Measurements from ENCODE around the gene ADAMTS17.

Gene ADAMTS17

GRCh38 chr15:100230784-100231183 is 111.0 kb downstream of the ADAMTS17 start:
- DNase-seq (no peak), ATAC-seq (ENCODE audit: insufficient read depth, low read depth) (no peak)
- Histone ChIP-seq H3K9ac (ENCODE audit: low read depth, low read length) (no peak overlapping the region), H3K4me3 (ENCODE audit: low read depth in 1 of 2, low read length in 2 of 2) (no peak overlapping the region), H4K20me1 (ENCODE audit: insufficient read depth, low read length) (peaks cover 27% of the 10 kb centered on the region), H3K9me3 (ENCODE audit: insufficient read depth, low read length, severe bottlenecking) (no peaks in the 10 kb centered on the region), H3K27ac (ENCODE audit: low read length) (no peak overlapping the region), H3K36me3 (ENCODE audit: insufficient read depth, low read length) (peaks cover 95% of the 10 kb centered on the region), H3K79me2 (ENCODE audit: insufficient read depth, low read length) (peaks cover 38% of the 10 kb centered on the region), H3K4me2 (ENCODE audit: insufficient read depth, low read length) (no peak overlapping the region), H3K4me1 (ENCODE audit: insufficient read depth, low read length) (0 out of 2 replicates have a peak, but pooled peaks cover 3% of the 10 kb centered on the region), H3K27me3 (ENCODE audit: insufficient read depth, low read length, poor library complexity) (no peaks in the 10 kb centered on the region), H2AFZ (ENCODE audit: low read depth, low read length) (no peak overlapping the region)
- TF ChIP-seq EZH2 (IDR thresholded peaks at IDR 0.05; ENCODE audit: borderline replicate concordance, low read depth, low read length, severe bottlenecking) (no peak), CTCF (IDR thresholded peaks at IDR 0.05; ENCODE audit: borderline replicate concordance, extremely low read depth, low read length, poor library complexity, severe bottlenecking) (no peak)

GRCh38 chr15:100229181-100230163 is 112.3 kb downstream of the ADAMTS17 start:
- Histone ChIP-seq H3K36me3 (ENCODE audit: insufficient read depth, low read length) (peaks cover 95% of the 10 kb centered on the region), H3K4me2 (ENCODE audit: insufficient read depth, low read length) (no peak overlapping the region), H3K9me3 (ENCODE audit: insufficient read depth, low read length, severe bottlenecking) (no peaks in the 10 kb centered on the region), H3K27ac (ENCODE audit: low read length) (peak overlapping the region; percentile 44), H3K79me2 (ENCODE audit: insufficient read depth, low read length) (peaks cover 40% of the 10 kb centered on the region), H2AFZ (ENCODE audit: low read depth, low read length) (no peak overlapping the region), H3K9ac (ENCODE audit: low read depth, low read length) (no peak overlapping the region), H4K20me1 (ENCODE audit: insufficient read depth, low read length) (peaks cover 26% of the 10 kb centered on the region), H3K4me1 (ENCODE audit: insufficient read depth, low read length) (0 out of 2 replicates have a peak, but pooled peaks cover 3% of the 10 kb centered on the region), H3K27me3 (ENCODE audit: insufficient read depth, low read length, poor library complexity) (no peaks in the 10 kb centered on the region), H3K4me3 (ENCODE audit: low read depth in 1 of 2, low read length in 2 of 2) (no peak overlapping the region)
- peak; percentile 66 for ATAC-seq (ENCODE audit: insufficient read depth, low read depth)
- peak; percentile 45 for DNase-seq
- no peak for TF ChIP-seq EZH2 (IDR thresholded peaks at IDR 0.05; ENCODE audit: borderline replicate concordance, low read depth, low read length, severe bottlenecking)
- no peak for TF ChIP-seq CTCF (IDR thresholded peaks at IDR 0.05; ENCODE audit: borderline replicate concordance, extremely low read depth, low read length, poor library complexity, severe bottlenecking)

GRCh38 chr15:100227781-100228180 is 114.0 kb downstream of the ADAMTS17 start:
- Histone ChIP-seq H3K27me3 (ENCODE audit: insufficient read depth, low read length, poor library complexity) (no peaks in the 10 kb centered on the region), H3K4me1 (ENCODE audit: insufficient read depth, low read length) (0 out of 2 replicates have a peak, but pooled peaks cover 3% of the 10 kb centered on the region), H3K9me3 (ENCODE audit: insufficient read depth, low read length, severe bottlenecking) (no peaks in the 10 kb centered on the region), H3K9ac (ENCODE audit: low read depth, low read length) (no peak overlapping the region), H3K4me3 (ENCODE audit: low read depth in 1 of 2, low read length in 2 of 2) (no peak overlapping the region), H4K20me1 (ENCODE audit: insufficient read depth, low read length) (peaks cover 26% of the 10 kb centered on the region), H3K79me2 (ENCODE audit: insufficient read depth, low read length) (peaks cover 40% of the 10 kb centered on the region), H3K4me2 (ENCODE audit: insufficient read depth, low read length) (no peak overlapping the region), H3K36me3 (ENCODE audit: insufficient read depth, low read length) (peaks cover 92% of the 10 kb centered on the region), H2AFZ (ENCODE audit: low read depth, low read length) (no peak overlapping the region), H3K27ac (ENCODE audit: low read length) (no peak overlapping the region)
- no peak for TF ChIP-seq EZH2 (IDR thresholded peaks at IDR 0.05; ENCODE audit: borderline replicate concordance, low read depth, low read length, severe bottlenecking)
- TF ChIP-seq CTCF (IDR thresholded peaks at IDR 0.05; ENCODE audit: borderline replicate concordance, extremely low read depth, low read length, poor library complexity, severe bottlenecking) = no peak
- ATAC-seq (ENCODE audit: insufficient read depth, low read depth) (no peak), DNase-seq (no peak)
